ENCODE data around the gene KREMEN1.

KREMEN1 gene

DNA sequence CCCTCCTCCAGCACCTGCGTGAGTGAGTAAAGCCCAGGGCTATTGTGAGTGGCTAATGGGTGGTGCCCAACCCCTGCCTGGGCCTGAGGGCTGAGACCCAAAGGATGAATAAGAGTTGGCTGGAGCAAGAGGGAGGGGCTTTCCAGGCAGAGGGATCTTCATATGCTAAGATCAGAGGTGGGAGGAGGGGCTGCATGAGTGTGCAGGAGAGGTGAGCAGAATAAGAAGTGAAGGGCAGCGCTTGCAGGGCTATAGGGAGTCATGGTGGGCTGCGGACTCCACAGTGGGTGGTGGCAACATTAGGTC, 136.7 kb downstream of the KREMEN1 start:
- FAIRE-seq: no peak

DNA sequence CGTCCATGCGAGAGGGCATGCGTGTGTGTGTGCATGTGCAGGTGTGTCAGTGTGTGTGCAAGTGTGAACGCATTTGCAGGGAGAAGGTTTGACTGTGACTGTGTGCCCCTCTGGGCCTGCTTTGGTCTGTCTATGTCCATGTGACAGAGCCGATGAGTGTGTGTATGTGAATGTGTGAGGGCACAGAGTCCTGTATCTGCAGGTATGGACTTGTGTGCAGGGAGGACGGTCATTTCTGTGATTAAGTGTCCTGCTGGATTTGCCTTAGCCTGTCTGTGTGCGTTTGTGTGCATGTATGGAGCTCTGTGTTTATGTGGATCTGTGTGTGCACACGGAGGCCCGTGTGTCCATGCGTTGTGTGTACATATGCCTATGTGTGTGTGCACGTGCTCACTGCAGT, 138.2 kb downstream of the KREMEN1 start:
- no peak for FAIRE-seq

DNA sequence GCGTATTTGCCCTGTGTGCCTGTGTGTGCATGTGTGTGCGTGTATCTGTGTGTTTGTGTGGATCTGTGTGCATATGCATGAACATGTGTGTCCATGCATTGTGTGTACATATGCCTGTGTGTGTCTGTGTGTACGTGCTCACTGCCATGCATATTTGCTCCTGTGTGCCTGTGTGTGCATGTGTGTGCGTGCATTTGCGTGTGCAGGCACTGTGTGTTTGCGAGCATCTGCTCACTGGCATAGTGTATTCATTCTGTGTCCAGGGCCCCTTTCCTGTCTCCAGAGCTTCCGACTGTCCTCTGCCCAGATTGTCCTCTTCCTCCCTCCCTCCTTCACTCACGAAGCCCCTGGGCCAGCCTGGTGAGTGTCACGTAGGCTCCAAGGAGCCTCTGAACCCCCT, 138.6 kb downstream of the KREMEN1 start:
- FAIRE-seq: no peak

DNA sequence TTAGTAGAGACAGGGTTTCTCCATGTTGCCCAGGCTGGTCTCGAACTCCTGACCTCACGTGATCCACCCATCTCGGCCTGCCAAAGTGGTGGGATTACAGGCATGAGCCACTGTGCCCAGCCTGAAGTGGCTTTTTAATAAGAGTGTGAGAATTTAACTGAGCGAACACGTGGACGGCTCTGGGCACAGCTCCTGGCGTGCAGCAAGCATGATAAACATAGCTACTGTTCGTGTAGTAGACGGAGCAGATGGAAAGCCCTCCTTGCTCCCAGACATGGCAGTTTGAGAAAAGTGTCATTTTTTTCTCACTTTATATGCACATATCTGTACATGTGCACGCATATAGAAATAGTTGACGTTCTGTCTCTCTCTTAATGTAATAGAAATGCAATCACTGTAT, 139.9 kb downstream of the KREMEN1 start:
- FAIRE-seq: no peak

DNA sequence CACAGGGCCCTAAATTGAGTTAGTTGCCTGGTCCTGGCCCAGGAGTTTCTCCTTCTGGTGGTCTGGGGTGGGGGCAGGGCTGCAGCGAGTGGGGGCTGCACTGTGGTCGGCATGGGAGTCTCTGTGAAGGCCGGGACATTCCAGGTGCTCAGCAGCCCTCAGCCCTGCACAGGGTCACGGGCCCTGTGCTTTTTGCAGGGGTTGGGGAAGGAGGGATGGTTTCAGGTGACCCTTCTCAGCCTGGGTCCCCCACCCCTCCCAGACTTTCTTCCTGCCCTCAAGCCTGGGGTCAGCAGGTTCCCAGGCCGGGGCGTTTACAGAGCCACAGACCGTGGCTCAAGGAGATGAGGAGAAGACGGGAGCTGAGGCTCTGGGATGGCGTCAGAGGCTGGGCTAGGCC, 140.7 kb downstream of the KREMEN1 start:
- no peak for FAIRE-seq

DNA sequence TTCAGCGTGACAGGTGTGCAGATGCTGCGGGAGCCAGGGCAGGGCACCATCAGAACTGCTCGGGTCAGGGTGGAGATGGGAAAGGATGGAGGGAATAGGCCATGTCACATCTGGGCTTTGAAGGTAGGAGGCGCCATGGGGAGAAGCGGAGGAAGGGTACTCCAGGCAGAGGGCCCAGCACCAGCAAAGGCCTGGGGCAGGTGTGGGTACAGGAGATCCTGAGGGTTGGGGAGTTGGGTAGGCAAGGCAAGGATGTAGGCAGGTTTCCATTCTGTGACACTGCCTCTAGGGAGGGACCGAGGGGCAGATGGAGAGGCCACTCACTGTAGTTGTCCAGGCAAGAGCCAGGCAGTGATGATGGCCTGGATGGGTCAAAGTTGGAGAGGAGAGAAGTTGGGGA, 141.4 kb downstream of the KREMEN1 start:
- FAIRE-seq: no peak

DNA sequence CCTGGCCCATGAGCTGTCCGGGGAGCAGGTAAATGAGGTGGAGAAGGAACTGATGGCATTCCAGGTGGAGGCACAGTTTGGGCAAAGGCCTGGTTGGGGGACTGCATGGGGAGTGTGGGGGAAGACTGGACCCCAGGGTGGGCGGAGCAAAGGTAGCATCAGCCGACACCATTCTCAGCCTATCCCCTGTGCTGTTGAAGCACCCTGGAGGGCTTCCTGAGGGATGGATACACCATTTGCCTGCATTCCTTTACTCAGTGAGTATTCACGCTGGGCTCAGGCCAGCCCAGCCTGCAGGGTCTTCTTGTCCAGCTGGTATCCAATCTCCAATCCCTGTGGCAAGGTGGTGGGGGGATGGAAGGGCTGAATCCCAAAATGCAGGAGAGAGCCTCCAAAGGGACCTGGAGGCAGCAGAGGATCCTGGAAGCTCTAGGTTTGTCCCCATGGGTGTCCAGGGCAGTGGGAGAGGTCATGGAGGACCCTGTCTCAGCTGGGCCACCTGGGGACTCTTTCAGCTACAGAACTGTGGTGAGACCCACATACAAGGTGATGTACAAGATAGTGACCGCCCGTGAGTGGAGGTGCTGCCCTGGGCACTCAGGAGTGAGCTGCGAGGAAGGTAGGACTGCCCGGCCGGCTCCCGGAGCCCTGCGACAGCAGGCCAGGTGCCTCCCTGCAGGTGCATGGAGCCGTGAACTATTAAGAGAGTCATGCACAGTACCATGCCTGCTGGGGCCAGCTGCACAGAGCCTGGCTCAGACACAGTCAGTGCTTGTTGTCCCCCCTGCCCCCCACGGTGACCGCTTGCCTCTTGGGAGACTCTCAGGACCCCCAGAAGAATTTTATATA, 142.4 kb downstream of the KREMEN1 start:
- FAIRE-seq: no peak

DNA sequence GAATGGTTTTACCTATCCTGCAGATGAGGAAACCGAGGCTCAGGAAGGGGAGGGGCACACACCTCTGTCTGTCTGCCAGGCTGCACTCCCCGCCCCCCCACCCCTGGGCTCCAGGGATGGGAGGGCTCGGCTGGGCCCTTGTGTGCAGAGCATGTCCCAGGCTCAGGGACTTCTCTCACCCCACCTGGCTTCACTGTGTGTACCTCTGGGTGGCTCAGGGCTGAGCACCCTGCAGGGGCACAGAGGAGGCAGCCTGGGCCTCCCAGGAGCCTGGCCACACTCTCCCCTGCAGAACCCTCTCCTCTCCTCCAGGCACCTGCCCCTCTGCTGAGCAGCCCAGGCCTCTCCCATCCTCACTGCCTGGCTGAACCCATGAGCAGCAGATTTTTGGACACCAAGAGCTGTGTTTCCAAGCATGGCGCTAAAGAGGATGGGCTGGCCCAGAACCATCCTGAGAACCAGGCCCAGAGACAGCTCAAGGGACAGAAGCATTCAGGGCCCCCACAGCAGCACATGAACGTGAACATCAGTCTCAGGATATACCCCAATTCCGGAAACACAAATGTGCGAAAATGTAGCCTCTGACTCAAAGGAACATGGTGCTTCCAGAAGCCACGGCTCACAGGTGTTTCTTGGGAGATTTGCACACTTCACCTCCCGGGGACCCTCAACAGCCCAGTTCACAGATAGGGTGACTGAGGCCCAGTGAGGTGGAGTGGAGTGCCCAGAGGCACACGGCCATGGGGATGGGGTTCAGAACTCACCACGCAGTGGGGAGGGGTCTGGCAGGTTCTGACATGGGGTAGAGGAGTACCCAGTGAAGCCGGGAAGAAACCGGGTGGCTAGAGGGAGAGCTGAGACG, 143.4 kb downstream of the KREMEN1 start:
- no peak for FAIRE-seq

DNA sequence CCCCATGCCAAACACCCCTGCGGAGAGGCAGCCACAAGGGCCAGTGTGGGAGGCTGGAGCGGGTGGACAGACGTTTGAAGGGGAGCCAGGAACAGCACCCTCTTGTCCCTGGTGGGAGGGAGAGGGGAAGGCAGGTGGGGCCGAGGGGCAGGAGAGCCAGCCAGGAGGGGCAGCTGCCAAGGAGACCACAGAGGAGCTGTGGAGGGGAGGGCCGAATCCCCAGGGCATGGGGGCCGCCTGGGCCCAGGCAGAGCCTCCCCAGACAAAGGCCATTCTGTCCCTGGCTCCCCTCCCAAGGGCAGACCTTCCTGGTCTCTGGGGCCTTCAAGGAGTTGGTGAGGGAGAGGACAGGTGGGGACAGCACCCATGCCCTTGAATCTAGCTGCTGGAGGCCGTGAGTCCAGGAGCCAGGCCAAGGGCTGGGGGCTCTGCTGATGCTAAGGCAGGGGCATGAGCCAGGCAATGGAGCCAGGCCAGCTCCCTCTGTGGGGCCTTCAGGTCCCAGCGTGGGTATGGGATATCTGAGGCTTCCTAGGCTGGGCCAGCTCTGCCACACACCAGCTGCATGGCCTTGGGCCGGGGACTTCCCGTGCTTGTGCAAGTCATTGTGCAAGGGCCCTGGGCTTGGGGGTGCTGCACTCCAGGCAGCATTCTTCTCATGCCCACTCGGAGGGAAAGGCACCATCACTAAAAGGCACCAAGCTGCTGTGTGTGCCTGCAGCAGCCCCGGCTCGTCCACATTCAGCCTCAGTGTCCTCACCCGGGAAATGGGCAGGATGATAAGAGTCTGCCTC, 144.2 kb downstream of the KREMEN1 start:
- FAIRE-seq: no peak
